Hypothalamus (tissue), 51 donors: ENCODE results near the gene NFYC.

Experiments used
- DNase-seq, 51 donors: peaks; one replicate each; lab custom pipeline; 2025; lab: John Stamatoyannopoulos, UW

Gene NFYC

GRCh38 chr1:40734882-40735628, 43.6 kb downstream of the NFYC start:
- DNase-seq = no peak

DNA sequence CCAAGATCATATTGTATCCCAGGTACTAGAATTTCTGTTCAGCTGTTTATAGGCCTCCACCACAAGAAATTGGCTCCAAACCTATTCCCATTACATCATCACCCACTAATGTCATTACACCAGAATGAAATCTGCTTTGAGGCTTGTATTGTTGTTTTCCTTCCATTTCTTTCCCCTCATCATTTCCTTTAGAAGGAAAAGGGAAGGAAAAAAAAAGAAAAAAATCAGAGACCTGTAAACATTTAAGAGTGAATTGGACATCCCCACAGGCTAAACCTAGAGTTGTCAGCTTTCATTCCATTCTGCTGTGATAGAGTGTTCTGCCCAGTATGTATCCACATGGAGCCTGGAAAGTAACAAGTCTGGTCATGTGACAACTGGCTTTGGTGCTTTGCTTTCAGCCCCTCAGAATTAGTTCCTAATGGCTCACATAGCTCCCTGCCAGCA, 44.6 kb downstream of the NFYC start:
- peak in 5 of 51 donors; percentile 2 to 13 (median 7) for DNase-seq

GRCh38 chr1:40738831-40739230, 47.3 kb downstream of the NFYC start:
- DNase-seq = no peak

DNA sequence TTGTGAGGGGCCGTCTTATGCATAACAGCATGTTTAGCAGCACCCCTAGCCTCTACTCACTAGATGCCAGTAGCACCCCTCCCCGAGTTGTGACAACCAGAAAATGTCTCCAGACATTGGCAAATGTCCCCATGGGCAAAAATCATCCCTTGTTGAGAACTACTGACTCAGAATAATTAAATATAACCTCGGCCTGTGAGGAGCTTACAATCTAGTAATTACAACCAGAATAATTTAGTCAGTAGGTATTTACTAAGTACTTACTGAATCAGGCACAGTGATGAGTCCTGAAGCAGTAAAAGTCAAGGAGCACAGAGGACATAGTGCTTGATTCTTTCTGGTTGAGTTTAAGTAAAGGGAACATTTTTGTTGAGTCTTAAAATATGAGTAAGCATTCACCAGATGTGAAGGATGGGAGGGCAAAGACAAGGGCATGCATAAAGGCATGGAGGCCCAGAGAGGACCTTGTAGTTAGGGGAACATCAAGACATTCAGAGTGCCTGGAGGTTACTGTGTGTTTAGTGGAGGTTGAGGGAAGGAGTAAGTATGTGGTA, 48.0 kb downstream of the NFYC start:
- DNase-seq = no peak

GRCh38 chr1:40740039-40740996, 48.8 kb downstream of the NFYC start:
- no peak for DNase-seq

DNA sequence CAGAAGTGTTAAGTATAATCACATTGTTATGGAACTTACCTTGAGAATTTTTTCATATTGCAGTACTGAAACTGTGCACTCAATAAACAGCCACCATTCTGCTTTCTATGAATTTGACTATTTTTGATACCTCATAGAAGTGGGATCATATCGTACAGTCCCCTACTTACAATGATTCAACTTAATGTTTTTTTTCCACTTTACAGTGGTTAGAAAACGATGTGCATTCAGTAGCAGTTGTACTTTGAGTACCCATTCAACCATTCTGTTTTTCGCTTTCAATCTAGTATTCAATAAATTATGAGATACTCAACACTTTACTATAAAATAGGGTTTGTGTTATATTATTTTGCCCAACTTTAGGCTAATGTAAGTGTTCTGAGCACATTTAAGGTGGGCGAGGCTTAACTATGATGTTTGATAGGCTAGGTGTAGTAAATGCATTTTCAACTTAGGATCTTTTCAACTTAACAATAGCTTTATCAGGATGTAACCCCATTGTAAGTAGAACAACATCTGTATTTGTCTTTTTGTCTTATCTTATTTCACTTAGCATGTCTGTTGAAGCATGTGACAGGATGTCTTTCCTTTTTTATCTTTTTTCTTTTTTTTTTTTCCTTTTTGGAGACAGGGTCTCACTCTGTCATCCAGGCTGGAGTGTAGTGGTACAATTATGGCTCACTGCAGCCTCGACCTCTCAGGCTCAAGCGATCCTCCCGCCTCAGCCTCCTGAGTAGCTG, 49.7 kb downstream of the NFYC start:
- no peak for DNase-seq

DNA sequence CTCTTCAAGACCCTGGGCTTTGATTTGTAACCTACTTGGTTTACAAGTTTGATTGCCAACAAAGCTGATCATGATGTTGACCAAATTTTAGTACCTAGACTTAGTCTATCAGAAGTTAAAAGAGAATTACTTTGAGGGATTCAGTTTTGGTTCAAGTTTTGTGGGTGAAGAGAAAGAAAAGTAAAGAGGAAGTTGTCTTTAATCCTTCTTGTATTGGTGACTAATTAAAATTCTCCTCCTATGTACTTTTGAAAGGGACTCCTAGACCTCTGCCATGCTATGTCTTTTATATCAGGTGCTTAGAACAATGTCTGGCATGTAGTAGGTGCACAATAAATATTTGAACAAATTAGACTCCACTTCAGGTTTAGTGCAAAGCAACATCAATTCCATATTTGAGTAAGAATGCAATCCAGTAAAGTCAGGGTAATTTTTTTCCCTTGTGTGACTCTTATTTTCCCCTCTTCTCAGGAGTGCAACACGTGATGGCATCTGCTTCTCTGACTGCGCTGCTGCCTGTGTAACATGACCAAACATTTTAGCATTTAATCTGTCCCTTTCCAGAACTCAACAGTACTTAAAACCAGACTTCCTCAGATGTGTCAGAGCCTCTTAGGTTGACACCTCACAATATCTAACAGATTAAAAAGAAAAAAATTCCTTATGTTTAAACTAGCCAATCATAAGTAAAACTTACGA, 51.0 kb downstream of the NFYC start:
- DNase-seq = no peak

GRCh38 chr1:40743452-40743851, 51.9 kb downstream of the NFYC start:
- DNase-seq = no peak

DNA sequence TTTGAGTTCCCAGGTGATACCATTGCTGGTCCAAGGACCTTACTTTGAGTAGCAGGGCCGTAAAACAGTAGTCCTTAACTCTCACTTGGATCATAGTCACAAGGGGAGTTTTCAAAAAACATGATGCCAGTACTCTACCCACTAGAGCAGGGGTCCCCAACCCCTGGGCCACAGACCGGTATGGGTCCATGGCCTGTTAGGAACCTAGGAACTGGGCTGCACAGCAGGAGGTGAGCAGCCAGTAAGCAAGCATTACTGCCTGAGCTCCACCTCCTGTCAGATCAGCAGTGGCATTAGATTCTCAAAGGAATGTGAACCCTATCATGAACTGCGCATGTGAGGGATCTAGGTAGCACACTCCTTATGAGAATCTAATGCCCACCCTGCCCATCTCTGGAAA, 52.4 kb downstream of the NFYC start:
- no peak for DNase-seq

DNA sequence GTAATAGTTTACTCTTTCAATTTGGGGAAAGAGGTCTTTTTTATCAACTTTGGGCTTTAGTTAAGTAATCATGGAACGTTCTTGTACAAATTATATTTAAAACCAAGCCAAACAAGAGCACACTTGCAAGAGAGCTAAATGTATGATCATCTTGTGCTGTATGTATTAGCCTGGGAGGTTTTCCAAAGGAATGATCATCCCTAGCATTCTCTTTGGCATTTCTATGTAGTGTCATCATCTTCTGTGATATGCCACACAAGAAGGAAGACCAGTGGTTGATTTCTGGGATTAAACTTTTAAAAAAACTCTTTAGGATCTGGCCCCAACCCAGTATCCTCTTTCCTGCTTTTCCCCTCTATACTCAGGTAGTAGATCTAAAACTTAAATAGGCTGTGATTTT, 53.7 kb downstream of the NFYC start:
- DNase-seq = no peak

DNA sequence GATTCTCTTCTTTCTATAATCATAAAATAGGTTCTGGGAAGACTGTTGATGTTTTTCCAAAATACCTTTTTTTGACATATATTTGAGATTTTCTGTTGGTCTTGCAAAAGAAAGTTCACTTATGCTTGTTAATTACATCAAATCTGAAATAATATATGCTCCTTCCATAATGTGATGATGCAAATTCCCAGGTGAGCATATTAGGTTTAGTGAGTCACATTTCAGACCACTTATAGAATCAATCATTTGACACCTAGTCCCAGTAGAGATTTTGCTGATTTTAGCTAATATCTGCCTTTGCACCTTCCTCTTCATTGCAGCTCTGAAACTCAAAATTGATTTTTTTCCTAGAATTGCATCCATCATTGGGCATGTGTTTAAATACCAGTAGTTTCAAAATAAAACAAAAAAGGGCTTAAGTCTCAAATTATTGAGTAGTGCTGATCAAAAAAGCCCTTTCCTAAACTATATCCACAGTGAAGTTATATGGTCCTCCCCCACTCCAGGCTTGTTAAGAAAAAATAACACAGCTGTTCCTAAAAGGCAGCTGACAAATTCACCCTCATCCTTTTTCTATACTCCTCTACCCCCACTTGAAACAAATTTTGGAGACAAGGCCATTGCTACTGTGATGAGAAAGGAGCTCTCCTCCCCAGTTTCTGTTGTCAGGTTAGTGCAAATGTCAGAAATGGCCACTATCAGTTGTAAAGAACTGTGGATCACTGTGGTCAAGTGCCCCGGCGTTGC, 55.0 kb downstream of the NFYC start:
- no peak for DNase-seq

DNA sequence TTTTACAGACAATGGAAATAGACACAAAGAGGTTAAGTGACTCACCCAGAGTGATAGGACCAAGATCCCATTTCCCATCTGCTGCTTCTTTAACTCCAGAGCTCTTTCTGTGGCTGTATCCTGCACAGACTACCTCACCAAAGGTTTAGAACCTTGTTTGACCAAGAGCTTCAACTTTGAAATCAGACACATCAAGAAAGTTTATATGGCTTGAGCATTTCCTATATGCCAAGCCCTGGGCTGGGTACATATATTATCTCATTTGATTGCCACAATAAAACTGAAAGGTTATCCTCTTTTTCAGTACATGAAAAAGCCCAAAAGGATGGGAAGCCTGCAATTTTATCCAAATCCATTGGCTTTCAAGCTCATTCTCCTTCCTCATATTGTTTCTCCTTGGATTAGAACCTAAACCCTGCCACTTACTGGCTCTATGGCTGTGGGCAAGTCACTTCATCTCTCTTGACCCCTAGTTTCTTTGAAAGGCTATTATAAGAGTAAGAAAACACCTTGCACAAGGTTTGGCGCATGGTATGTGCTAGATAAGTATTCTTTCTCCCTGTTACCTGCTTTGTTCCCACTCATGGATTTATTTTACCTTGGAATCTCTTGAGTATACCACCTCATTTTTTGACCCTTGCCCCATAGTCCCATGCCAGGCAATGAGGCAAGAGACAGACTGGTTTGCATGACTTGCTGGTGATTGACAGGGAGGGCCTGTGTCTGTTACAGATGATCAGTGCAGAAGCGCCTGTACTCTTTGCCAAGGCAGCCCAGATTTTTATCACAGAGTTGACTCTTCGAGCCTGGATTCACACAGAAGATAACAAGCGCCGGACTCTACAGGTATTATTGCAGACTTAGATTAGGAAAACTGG, 57.6 kb downstream of the NFYC start:
- DNase-seq = no peak

- no peak for DNase-seq
Observed at GRCh38 chr1:40749817-40750216, 58.3 kb downstream of the NFYC start.

- DNase-seq = no peak
Observed at GRCh38 chr1:40750451-40750908, 59.0 kb downstream of the NFYC start.

- no peak for DNase-seq
Observed at GRCh38 chr1:40751802-40752201, 60.3 kb downstream of the NFYC start.

DNA sequence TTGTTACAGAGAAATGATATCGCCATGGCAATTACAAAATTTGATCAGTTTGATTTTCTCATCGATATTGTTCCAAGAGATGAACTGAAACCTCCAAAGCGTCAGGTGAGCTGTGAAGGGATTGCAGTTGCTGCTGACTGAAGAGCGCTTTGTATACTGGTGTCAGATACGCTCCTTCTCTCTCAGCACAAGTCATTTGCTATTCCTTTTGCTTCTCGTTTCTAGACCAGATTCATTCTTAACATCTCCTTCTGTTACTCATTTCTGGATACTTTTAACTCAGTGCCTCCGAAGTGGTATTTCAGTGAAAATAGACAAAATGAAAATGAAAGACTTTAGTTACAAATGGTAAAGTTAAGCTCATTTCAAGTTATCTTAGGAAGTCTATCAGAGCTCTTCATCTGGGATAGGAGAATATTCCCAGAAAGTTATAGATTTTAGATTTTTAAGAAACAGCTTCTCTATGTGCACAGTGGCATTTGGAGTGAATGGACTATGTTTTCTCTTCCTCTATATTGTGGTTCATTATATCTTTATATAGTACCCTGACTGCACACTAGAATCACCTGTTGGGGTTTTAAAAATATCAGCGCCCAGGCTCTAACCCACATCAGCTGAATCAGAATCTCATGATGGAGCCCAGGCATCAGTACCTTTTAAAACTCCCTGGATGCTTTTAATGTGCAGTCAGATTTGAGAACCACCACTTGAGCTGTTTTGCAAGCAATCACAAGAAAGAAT, 61.8 kb downstream of the NFYC start:
- DNase-seq = no peak

DNA sequence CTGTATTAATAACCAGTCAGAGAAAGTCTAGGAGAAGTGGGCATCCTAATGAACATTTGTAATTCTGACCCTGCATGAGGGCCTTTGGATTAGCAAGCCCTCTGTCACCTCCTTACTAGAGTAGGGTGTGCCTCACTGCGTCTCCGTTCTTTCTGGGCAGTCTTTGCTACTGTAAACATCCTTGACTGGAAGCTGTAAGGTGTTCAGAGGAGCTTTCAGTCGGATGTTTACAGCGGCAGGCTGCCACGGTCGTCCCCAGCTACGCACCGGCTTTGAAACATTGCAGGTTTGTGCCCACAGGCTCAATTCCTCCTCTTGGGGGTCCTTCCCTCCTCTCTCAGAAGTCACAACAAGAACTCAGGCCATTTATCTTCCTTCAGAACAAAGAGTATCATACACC, 62.7 kb downstream of the NFYC start:
- DNase-seq = no peak

GRCh38 chr1:40755067-40755466, 63.6 kb downstream of the NFYC start:
- DNase-seq = peak in 8 of 51 donors; percentile 9 to 42 (median 24)
